Activated T-cell treated with anti-CD3 and anti-CD28 coated beads for 4 hours (primary cell): Measurements from ENCODE around the gene BGN.

Experiments
- DNase-seq: peaks from one replicate; pipeline ENCODE4 v3.0.0-alpha.2; 2020

Gene BGN

GRCh38 chrX:153537526-153538295 is 42.9 kb downstream of the BGN start:
- DNase-seq: no peak

- no peak for DNase-seq
Measured at GRCh38 chrX:153538424-153538823, 43.6 kb downstream of the BGN start.

- DNase-seq: peak; percentile 30
Measured at GRCh38 chrX:153539171-153539978, 44.6 kb downstream of the BGN start.

GRCh38 chrX:153539979-153540358 is 45.2 kb downstream of the BGN start:
- no peak for DNase-seq

GRCh38 chrX:153544727-153545126 is 49.9 kb downstream of the BGN start:
- DNase-seq: no peak

- no peak for DNase-seq
Measured at GRCh38 chrX:153546386-153546785, 51.6 kb downstream of the BGN start.

- no peak for DNase-seq
Measured at GRCh38 chrX:153547195-153547594, 52.4 kb downstream of the BGN start.

- DNase-seq: no peak
Measured at GRCh38 chrX:153549231-153549630, 54.5 kb downstream of the BGN start.

GRCh38 chrX:153549807-153550206 is 55.0 kb downstream of the BGN start:
- DNase-seq: no peak

- DNase-seq: no peak
Measured at GRCh38 chrX:153551135-153551534, 56.4 kb downstream of the BGN start.

- DNase-seq: peak; percentile 32
Measured at GRCh38 chrX:153554519-153555167, 59.9 kb downstream of the BGN start.

- no peak for DNase-seq
Measured at GRCh38 chrX:153556767-153557166, 62.0 kb downstream of the BGN start.

GRCh38 chrX:153557618-153558355 is 63.0 kb downstream of the BGN start:
- no peak for DNase-seq
